ENCODE measurements around the gene RBM24. TPM values are rescaled to one million over a fixed set of nuclear protein-coding genes. Genes with fewer than 3 reads are reported as not detected.

Gene RBM24
- total and polyA plus RNA-seq, 9 of the 15 experiments (the other 6 are each of a cell fraction or from before 2014, with no cell fraction given): not detected

GRCh38 chr6:17242087-17242486 is 39.1 kb upstream of the RBM24 start:
- Histone ChIP-seq H3K4me2 (ENCODE audit: insufficient read depth, low read length) (no peak overlapping the region), H3K4me3 (no peak overlapping the region), H3K9me3 (replicated peaks; ENCODE audit: control insufficient read depth, insufficient read depth, low read depth, low read length) (no peaks in the 10 kb centered on the region), H2AFZ (ENCODE audit: low read depth, low read length) (no peak overlapping the region), H3K9ac (ENCODE audit: insufficient read depth in 1 of 2, low read depth in 2 of 2, low read length in 2 of 2) (no peak overlapping the region), H3K36me3 (ENCODE audit: control insufficient read depth, insufficient read depth, low read length) (no peaks in the 10 kb centered on the region), H4K20me1 (replicated peaks; ENCODE audit: control insufficient read depth, insufficient read depth, low read length) (no peaks in the 10 kb centered on the region), H3K4me1 (replicated peaks in 1 of 2; ENCODE audit: control insufficient read depth in 2 of 2, insufficient read depth in 2 of 2, low read length in 2 of 2) (no peaks in the 10 kb centered on the region), H3K27ac (ENCODE audit: extremely low read depth, low read depth, low read length) (no peak overlapping the region), H3K27me3 (ENCODE audit: control insufficient read depth in 2 of 2, insufficient read depth in 2 of 2, low read length in 2 of 2) (no peaks in the 10 kb centered on the region), H3K79me2 (ENCODE audit: control insufficient read depth, insufficient read depth, low read length) (no peaks in the 10 kb centered on the region), H3K9me1 (ENCODE audit: control insufficient read depth, insufficient read depth, low read length) (no peaks in the 10 kb centered on the region)
- TF ChIP-seq, protein P1, sequence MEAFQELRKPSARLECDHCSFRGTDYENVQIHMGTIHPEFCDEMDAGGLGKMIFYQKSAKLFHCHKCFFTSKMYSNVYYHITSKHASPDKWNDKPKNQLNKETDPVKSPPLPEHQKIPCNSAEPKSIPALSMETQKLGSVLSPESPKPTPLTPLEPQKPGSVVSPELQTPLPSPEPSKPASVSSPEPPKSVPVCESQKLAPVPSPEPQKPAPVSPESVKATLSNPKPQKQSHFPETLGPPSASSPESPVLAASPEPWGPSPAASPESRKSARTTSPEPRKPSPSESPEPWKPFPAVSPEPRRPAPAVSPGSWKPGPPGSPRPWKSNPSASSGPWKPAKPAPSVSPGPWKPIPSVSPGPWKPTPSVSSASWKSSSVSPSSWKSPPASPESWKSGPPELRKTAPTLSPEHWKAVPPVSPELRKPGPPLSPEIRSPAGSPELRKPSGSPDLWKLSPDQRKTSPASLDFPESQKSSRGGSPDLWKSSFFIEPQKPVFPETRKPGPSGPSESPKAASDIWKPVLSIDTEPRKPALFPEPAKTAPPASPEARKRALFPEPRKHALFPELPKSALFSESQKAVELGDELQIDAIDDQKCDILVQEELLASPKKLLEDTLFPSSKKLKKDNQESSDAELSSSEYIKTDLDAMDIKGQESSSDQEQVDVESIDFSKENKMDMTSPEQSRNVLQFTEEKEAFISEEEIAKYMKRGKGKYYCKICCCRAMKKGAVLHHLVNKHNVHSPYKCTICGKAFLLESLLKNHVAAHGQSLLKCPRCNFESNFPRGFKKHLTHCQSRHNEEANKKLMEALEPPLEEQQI (IDR thresholded peaks at IDR 0.05): no peak
- TF ChIP-seq ELK1 (CRISPR knock-in tag; IDR thresholded peaks at IDR 0.05): no peak
- no peak for TF ChIP-seq ZNF24 (IDR thresholded peaks at IDR 0.05)
- no peak for TF ChIP-seq THRA (IDR thresholded peaks at IDR 0.05)
- no peak for TF ChIP-seq HDAC1 (IDR thresholded peaks at IDR 0.05)
- no peak for TF ChIP-seq TAL1 (IDR thresholded peaks at IDR 0.05)
- TF ChIP-seq HDAC6 (IDR thresholded peaks at IDR 0.05; ENCODE audit: low read depth, low read length): no peak
- TF ChIP-seq, protein P2, sequence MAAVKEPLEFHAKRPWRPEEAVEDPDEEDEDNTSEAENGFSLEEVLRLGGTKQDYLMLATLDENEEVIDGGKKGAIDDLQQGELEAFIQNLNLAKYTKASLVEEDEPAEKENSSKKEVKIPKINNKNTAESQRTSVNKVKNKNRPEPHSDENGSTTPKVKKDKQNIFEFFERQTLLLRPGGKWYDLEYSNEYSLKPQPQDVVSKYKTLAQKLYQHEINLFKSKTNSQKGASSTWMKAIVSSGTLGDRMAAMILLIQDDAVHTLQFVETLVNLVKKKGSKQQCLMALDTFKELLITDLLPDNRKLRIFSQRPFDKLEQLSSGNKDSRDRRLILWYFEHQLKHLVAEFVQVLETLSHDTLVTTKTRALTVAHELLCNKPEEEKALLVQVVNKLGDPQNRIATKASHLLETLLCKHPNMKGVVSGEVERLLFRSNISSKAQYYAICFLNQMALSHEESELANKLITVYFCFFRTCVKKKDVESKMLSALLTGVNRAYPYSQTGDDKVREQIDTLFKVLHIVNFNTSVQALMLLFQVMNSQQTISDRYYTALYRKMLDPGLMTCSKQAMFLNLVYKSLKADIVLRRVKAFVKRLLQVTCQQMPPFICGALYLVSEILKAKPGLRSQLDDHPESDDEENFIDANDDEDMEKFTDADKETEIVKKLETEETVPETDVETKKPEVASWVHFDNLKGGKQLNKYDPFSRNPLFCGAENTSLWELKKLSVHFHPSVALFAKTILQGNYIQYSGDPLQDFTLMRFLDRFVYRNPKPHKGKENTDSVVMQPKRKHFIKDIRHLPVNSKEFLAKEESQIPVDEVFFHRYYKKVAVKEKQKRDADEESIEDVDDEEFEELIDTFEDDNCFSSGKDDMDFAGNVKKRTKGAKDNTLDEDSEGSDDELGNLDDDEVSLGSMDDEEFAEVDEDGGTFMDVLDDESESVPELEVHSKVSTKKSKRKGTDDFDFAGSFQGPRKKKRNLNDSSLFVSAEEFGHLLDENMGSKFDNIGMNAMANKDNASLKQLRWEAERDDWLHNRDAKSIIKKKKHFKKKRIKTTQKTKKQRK (IDR thresholded peaks at IDR 0.05; ENCODE audit: borderline replicate concordance, low read depth, low read length): no peak
- TF ChIP-seq ZNF274 (IDR thresholded peaks at IDR 0.05; ENCODE audit: borderline replicate concordance, low read depth, low read length): no peak
- TF ChIP-seq, protein P3, sequence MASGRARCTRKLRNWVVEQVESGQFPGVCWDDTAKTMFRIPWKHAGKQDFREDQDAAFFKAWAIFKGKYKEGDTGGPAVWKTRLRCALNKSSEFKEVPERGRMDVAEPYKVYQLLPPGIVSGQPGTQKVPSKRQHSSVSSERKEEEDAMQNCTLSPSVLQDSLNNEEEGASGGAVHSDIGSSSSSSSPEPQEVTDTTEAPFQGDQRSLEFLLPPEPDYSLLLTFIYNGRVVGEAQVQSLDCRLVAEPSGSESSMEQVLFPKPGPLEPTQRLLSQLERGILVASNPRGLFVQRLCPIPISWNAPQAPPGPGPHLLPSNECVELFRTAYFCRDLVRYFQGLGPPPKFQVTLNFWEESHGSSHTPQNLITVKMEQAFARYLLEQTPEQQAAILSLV (tag; IDR thresholded peaks at IDR 0.05): no peak
- no peak for TF ChIP-seq POLR3A (IDR thresholded peaks at IDR 0.05; ENCODE audit: borderline replicate concordance, extremely low read depth, insufficient read depth, insufficient read length)
- no peak for TF ChIP-seq EGR1 (conservative IDR thresholded peaks at IDR 0.05)
- POLR2A ChIA-PET: no interaction called here
- intact Hi-C loops (cut with micrococcal nuclease) (no loop called here), in situ Hi-C loops (cut with MboI) (no loop called here)
- no peak for DNase-seq (ENCODE audit: extremely low read depth in 1 of 4, low spot score in 3 of 4)
- no peak for ATAC-seq
- no peak for FAIRE-seq
- CTCF ChIA-PET (ENCODE audit: low intra/inter-chr PET ratio): no interaction called here
- BruUV-seq (replicated peaks): no TSS peak
- 0% methylated on average over 1 of the region's 1 CpG for WGBS (ENCODE audit: insufficient coverage, low coverage, missing lambda C conversion rate)
